Stimulated activated CD4-positive, alpha-beta T cell treated with anti-CD3 and anti-CD28 coated beads, Interleukin-2, amount 100 ng/mL, for 48 hours (primary cell): ENCODE data around the gene PCNX2.

Experiments
- DNase-seq, 2 donors: peaks; one replicate each; pipeline ENCODE4 v3.0.0-alpha.2; 2020

PCNX2 gene

DNA sequence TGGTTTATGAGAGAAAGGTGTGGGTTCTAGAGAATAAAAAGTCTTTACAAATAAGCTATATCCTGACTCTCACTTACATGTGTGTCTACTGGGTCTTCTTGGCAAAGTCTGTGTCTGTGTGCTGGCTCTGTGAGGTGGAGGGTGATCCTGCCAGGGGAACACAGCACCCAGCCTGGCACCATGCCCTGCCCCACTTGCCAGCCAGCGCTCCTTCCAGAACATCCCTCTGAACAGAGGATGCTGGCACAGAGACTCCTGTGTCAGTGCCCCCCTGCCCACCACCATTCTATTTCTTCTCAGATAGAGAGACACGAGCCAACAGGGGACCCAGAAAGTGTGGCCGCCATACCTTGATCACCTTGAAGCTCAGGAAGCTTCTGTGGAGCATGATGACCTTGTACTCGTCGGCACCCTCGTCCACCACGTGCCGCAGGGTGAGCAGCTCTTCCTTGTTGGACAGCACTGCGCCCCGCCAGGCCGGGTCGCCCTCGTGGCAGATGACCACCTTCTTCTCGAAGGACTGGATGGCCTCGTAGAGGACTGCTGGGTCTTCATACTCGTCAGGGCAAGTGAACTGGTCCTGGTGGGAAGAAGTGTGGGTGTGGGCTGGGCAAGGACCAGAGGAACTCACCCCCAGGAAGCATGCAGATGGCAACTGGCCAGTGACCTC is 295.4 kb downstream of the PCNX2 start:
- no peak for DNase-seq

GRCh38 chr1:232998646-232999045 is 296.9 kb downstream of the PCNX2 start:
- no peak for DNase-seq

DNA sequence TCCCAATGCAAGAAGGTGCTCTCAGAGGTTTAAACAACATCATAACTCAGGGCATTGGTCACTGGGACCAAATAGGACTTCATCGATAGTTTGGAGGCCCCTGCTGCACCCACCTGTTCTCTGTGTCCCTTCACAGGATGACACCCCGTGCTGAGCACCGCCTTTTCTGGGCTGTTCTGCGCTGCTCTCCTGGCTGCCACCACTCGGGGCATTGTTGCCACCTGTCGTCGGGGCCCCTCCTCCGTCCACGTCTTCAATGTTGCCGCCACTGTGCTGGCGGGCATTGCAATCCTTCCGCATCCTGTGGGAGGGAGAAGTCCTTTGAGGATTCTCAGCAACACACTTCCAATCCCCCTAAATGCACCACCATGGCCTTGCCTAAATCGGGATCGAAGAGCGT is 297.4 kb downstream of the PCNX2 start:
- no peak for DNase-seq

DNA sequence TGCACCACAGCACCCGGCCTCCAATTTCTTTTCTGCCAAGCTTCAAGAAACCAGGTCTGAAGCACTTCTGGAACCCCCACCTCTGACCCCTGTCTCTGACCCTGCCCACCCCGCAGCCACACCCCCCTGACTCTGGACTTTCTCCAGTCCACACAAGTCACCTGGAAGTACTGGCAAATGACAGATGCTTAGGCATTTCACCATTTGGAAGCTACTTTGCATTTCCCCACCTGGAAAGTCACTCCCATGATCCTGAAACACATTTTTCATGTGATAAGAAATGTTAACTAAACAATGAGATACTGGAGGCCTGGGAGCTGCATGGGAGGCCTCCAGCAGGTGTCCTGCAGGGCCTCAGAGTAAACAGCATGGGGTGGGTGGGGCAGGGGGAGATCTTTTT is 299.4 kb downstream of the PCNX2 start:
- no peak for DNase-seq

DNA sequence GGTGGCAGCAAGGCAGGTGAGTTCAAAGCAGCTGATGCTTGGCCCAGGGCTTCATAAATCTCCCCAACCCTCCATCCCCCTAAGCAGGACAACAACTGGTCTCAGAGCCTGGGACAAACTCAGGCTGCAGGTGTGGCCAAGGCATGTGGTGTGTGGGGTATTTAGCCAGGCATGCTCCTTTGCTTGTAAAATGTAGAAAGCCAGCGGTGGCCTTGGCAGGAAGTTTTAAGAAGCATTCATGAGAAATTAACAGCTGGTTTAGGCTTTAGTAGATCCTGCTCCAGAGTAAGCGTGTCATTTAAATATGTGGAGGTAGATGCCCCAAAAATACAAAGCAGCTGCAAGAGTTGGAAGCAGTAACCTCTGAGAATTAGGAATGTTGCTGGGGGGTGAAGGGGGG is 300.3 kb downstream of the PCNX2 start:
- no peak for DNase-seq

GRCh38 chr1:232993555-232993954 is 302.0 kb downstream of the PCNX2 start:
- DNase-seq: no peak

GRCh38 chr1:232992227-232992626 is 303.3 kb downstream of the PCNX2 start:
- no peak for DNase-seq

- no peak for DNase-seq
These were observed 304.3 kb downstream of the PCNX2 start for GRCh38 chr1:232991238-232991637.

DNA sequence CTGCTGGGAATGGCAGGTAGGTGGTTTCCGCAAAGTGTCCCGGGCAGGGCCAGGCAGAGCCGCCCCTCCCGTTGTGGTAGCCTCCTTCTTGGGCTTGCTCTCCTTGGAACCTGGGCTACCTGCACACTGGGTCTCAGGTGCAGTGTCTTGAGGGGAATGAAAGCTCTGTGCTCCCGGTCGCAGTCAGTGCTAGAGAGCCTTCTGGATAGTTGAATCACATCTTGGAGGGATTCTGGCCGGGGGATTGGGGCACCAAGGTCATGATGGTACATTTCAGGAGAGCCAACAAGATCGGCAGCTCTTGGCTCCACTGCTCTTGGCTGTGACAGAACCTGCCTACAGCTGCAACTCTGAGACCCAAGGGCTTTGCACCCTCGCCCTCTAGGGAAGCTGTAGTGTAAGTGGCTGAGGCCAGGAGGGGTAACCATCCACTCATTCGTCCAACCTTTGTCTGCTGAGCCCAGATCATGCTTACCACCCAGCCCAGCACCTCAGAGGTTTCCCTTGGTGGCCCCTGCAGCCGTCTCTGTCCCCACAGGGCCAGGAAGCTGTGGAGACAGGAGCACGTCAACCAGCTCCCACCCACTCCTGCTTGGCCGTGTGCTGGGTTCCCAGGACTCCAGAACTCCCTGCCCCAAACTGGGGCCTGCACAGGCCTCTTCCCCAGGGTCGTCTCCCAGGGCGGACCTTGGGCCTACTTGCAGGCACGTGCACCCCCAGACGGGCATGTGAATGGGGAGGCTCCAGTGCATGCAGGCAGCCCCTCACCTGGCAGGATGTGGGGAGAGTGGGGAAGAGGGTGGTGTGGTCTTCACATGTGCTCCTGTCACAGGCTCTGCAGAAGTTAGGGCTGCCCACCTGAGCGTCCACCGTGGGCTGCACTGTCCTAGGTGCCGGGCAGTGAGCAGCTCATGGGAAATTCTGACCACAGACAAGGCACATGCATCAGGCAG is 305.1 kb downstream of the PCNX2 start:
- DNase-seq: no peak

- no peak for DNase-seq
These were observed 306.9 kb downstream of the PCNX2 start for GRCh38 chr1:232988572-232989040.

DNA sequence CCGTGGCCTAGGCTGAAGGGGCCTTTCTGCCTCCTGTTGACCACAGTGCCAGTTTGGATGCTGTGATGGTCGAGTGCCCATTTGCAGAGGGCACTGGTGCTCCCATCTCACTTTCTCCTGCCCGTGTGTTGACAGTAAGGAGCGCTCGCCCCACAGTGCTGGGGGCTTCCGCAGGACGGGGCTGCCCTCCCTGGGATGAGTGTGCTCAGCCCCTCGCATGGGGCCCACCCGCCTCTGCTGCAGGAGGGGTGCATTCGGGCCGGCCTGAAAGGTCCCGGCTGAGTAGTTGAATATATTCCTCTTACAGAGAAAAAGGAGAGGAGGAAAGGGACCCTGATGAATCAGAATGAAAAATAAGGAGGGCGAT is 307.8 kb downstream of the PCNX2 start:
- DNase-seq: no peak

DNA sequence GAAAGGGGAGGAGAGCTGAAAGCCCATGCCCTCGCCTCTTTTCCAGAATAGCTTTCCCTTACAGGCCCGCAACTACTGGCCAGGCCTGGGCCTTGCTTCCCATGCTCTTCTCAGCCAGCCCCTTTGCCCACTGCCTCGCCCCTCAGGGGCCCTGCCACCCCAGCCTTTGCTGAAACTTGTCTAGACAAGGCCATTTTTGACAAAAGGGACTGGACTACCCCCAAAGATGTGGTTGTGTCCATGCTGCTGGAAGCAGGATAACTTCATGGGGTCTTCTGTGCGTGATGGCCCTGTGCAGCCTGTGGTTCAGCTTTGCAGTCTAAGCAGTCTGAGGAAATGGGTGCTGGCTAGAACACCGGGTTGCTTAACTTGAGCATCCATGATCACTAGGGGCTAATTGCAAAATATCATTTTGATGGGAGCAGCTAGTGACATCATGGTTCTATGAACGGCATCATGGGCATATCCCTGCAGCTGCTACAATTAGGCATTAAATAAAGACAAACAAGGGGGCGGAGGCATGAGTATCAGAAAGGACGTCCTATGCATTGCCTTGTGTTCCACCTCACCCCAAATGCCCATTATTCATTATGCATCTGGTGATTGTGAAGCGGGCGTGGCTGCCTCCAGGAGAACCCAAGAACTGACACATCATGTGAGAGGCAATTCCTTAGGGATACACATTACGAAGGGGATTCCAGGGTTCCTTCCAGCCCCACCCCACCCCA is 308.3 kb downstream of the PCNX2 start:
- DNase-seq: no peak

DNA sequence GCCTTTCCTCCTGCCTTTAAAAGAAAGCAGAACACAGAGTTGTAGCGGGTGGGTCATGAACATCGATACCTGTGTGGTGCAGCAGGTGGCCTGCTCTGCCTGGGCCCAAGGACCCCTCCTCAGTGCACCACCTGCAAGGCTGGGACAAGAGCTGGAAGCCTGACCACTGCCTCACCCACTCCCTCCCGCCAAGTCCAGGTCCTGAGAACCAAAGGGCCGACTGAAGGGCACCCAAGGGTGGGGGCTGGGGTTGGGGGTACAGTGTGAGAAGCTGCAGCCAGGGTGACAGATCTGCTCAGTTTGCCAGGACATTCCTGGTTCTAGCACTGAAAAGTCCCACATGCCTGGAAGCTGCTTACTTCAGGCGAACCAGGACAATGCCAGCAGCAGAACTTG is 309.0 kb downstream of the PCNX2 start:
- DNase-seq: no peak

DNA sequence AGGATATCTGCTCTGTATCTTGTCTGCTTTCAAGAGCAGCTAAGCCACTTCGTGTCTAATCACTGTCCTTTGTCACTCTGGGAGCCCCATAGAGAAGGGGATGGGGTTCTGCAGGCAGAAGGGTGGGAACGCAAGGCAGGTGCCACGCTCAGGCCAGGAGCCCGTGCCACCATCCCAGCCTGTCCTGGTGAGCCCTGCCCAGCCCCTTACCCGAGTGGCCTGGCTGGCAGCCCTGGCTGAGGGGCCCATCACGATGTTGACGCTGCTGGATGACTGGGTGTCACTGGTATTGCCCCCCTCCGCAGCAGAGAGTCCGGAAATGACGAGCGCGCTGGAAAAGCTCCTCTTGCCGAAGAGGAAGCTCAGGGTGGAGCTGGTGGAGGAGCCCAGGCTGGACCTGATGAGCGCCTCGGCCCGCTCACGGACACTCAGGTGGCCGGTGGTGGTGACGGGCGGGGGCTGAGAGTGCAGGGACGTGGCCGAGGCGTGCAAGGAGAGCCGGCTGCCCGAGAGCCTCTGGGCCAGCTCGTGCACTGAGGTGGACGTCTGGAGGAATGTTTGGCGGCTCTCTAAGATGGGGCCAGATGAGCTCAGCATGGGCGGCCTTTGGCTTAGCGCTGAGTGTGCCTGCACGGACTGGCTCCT is 309.5 kb downstream of the PCNX2 start:
- DNase-seq: no peak

- DNase-seq: no peak
These were observed 310.7 kb downstream of the PCNX2 start for GRCh38 chr1:232984577-232985425.

GRCh38 chr1:232983817-232984567 is 311.5 kb downstream of the PCNX2 start:
- no peak for DNase-seq

- no peak for DNase-seq
These were observed 312.1 kb downstream of the PCNX2 start for GRCh38 chr1:232983375-232983774.

GRCh38 chr1:232982238-232982944 is 313.1 kb downstream of the PCNX2 start:
- no peak for DNase-seq

DNA sequence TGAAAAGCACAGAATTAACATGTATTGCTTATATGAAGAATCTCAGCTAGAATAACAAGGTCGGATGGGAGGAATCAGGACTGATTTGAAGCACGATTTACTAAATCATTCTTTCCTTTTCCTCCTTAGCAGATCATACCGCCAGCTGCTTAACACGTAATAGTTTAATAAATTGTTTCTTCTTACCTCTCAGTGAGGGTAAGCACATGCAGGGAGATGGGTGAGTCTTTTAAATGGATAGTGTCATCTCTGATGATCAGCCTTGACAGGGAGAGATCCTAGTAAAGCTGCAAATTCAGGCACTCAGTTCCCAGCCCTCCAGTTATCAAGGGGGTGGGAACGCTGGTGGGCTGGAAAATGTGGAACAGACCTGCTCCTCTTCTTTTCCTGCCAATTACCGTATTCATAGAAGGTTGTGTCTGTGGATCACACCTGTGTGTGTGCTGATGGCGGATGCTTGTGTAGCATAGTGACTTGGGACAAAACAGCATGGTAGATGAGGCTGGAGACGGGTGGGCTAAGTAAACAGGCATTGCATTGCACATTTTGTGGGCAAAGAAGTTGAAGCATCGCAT is 314.5 kb downstream of the PCNX2 start:
- no peak for DNase-seq

- no peak for DNase-seq
These were observed 315.1 kb downstream of the PCNX2 start for GRCh38 chr1:232980355-232980978.
